KMS-11 (cell line): Measurements from ENCODE around the gene CD33.

Experiments
- H2AFZ ChIP-seq: fragments of 200-600 bp; sonication (generic); 2 replicates; pipeline ENCODE4 v1.6.1; 2016; ENCODE audit warnings: antibody characterized with exemption, mixed run types, low read depth
- H3K27ac ChIP-seq: fragments of 200-600 bp; sonication (generic); 2 replicates; pipeline ENCODE4 v1.6.1; 2016; ENCODE audit warnings: mild to moderate bottlenecking, mixed run types
- H3K27me3 ChIP-seq: fragments of 200-600 bp; sonication (generic); 2 replicates; pipeline ENCODE4 v1.6.1; 2017; ENCODE audit warnings: mild to moderate bottlenecking, low read depth, mixed run types, moderate library complexity; ENCODE audit not compliant: insufficient read depth
- H3K36me3 ChIP-seq: fragments of 200-600 bp; sonication (generic); 2 replicates; pipeline ENCODE4 v1.6.1; 2017; ENCODE audit warnings: mild to moderate bottlenecking, mixed run types; ENCODE audit not compliant: insufficient read depth
- H3K4me1 ChIP-seq: fragments of 200-600 bp; sonication (generic); 2 replicates; pipeline ENCODE4 v1.6.1; 2016; ENCODE audit warnings: mild to moderate bottlenecking, low read depth, mixed run types; ENCODE audit not compliant: poor library complexity, severe bottlenecking
- H3K4me2 ChIP-seq: fragments of 200-600 bp; sonication (generic); 2 replicates; pipeline ENCODE4 v1.7.0; 2016; ENCODE audit warnings: mild to moderate bottlenecking, mixed run types
- H3K4me3 ChIP-seq: fragments of 200-600 bp; sonication (generic); IDR thresholded peaks from 2 replicates; pipeline ENCODE4 v1.6.1; 2017; ENCODE audit warnings: low read depth, low read length, mixed read lengths; ENCODE audit not compliant: insufficient read depth
- H3K79me2 ChIP-seq: fragments of 200-600 bp; sonication (generic); 2 replicates; pipeline ENCODE4 v1.6.1; 2016; ENCODE audit warnings: low read depth, mixed run types; ENCODE audit not compliant: insufficient read depth
- H3K9ac ChIP-seq: fragments of 200-600 bp; sonication (generic); 2 replicates; pipeline ENCODE4 v1.6.1; 2016; ENCODE audit warnings: mild to moderate bottlenecking, mixed run types
- H4K20me1 ChIP-seq: fragments of 200-600 bp; sonication (generic); 2 replicates; pipeline ENCODE4 v1.6.1; 2016; ENCODE audit warnings: mild to moderate bottlenecking, mixed run types; ENCODE audit not compliant: insufficient read depth
- CTCF ChIP-seq: fragments of 200-600 bp; sonication (generic); conservative IDR thresholded peaks from 2 replicates; pipeline ENCODE4 v1.6.1; 2017; ENCODE audit warnings: low read depth, mild to moderate bottlenecking, antibody characterized with exemption, low read length, moderate library complexity, mixed read lengths

Gene CD33

GRCh38 chr19:51274049-51274770 lies 49.3 kb downstream of the CD33 start:
- no peak overlapping the region for H3K4me2 ChIP-seq
- H3K79me2 ChIP-seq: no peaks in the 10 kb centered on the region
- H4K20me1 ChIP-seq: no peaks in the 10 kb centered on the region
- H3K4me3 ChIP-seq: no peak overlapping the region
- H2AFZ ChIP-seq: no peak overlapping the region
- H3K36me3 ChIP-seq: no peaks in the 10 kb centered on the region
- no peak for TF ChIP-seq CTCF
- H3K27ac ChIP-seq: no peak overlapping the region
- H3K27me3 ChIP-seq: no peaks in the 10 kb centered on the region; the same call in 1 of the 2 replicates
- no peak overlapping the region for H3K9ac ChIP-seq
- no peaks in the 10 kb centered on the region for H3K4me1 ChIP-seq

- H3K4me3 ChIP-seq: no peak overlapping the region
- H3K9ac ChIP-seq: no peak overlapping the region
- H3K36me3 ChIP-seq: no peaks in the 10 kb centered on the region
- no peaks in the 10 kb centered on the region; the same call in 1 of the 2 replicates for H3K27me3 ChIP-seq
- H3K27ac ChIP-seq: no peak overlapping the region
- no peak overlapping the region for H2AFZ ChIP-seq
- H3K79me2 ChIP-seq: no peaks in the 10 kb centered on the region
- H4K20me1 ChIP-seq: no peaks in the 10 kb centered on the region
- H3K4me1 ChIP-seq: no peaks in the 10 kb centered on the region
- H3K4me2 ChIP-seq: no peak overlapping the region
- no peak for TF ChIP-seq CTCF
Measured at GRCh38 chr19:51277112-51277511, 52.2 kb downstream of the CD33 start.

- Histone ChIP-seq H3K9ac (no peak overlapping the region), H4K20me1 (no peaks in the 10 kb centered on the region), H3K27me3 (no peaks in the 10 kb centered on the region), H3K4me1 (no peaks in the 10 kb centered on the region), H3K79me2 (no peaks in the 10 kb centered on the region), H3K4me2 (no peak overlapping the region), H3K27ac (no peak overlapping the region), H2AFZ (no peak overlapping the region), H3K4me3 (no peak overlapping the region), H3K36me3 (no peaks in the 10 kb centered on the region)
- TF ChIP-seq CTCF: no peak
Measured at GRCh38 chr19:51282335-51282734, 57.5 kb downstream of the CD33 start.

DNA sequence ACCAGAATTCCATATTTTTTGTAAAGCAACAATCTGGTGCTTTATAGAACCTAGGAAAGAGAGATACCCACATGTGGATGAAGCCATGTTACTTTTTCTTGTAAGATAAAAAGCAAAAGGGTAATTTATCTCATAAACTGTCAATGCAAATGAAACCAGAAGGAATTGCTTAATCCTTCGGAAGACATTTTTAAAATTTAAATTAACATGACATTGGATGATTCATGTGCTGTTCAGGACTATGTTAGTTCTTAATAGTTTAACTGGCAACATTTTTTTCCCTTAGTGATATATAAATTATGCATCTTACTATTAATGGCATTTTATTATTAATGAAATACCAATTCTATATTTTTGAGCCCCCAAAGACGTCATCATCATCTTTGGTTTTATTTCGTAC lies 60.8 kb downstream of the CD33 start:
- no peaks in the 10 kb centered on the region for H3K79me2 ChIP-seq
- H3K36me3 ChIP-seq: no peaks in the 10 kb centered on the region
- no peak overlapping the region for H3K4me2 ChIP-seq
- no peak for TF ChIP-seq CTCF
- no peaks in the 10 kb centered on the region for H3K4me1 ChIP-seq
- H3K27me3 ChIP-seq: no peaks in the 10 kb centered on the region
- H3K4me3 ChIP-seq: no peak overlapping the region
- no peak overlapping the region for H2AFZ ChIP-seq
- H4K20me1 ChIP-seq: no peaks in the 10 kb centered on the region
- H3K27ac ChIP-seq: no peak overlapping the region
- H3K9ac ChIP-seq: no peak overlapping the region
